Keratinocyte (primary cell): ENCODE results near the gene GPBAR1. TPM values are rescaled to one million over a fixed set of nuclear protein-coding genes. Genes with fewer than 3 reads are reported as not detected.

Experiments used
- DNase-seq: peaks from one replicate; pipeline ENCODE4 v3.0.0-alpha.2; 2011; ENCODE audit warnings: low read depth, missing footprints, low spot score
- FAIRE-seq: peaks from 2 replicates; lab custom pipeline; 2011; peaks lifted over from hg19 to GRCh38; lab: Jason Lieb, UNC
- H2AFZ ChIP-seq: 2 replicates; pipeline ENCODE4 v1.6.0; 2012; ENCODE audit warnings: low read length, control low read depth, inconsistent platforms; ENCODE audit not compliant: control insufficient read depth
- H3K27ac ChIP-seq: 2 replicates; pipeline ENCODE4 v1.5.1; 2011; ENCODE audit warnings: low read length; ENCODE audit not compliant: control insufficient read depth, insufficient read depth
- H3K27me3 ChIP-seq: 3 replicates; pipeline ENCODE4 v1.6.0; 2011; ENCODE audit warnings: low read length; ENCODE audit not compliant: control insufficient read depth, insufficient read depth; ENCODE audit errors: extremely low read depth
- H3K36me3 ChIP-seq, 2 experiments: 2 replicates in 1 of 2; 3 replicates in 1 of 2; pipeline ENCODE4 v1.5.1; 2011; ENCODE audit warnings: low read length in 2 of 2, mild to moderate bottlenecking in 1 of 2; ENCODE audit not compliant: control insufficient read depth in 2 of 2, insufficient read depth in 2 of 2; ENCODE audit errors: extremely low read depth in 1 of 2
- H3K4me1 ChIP-seq: 3 replicates; pipeline ENCODE4 v1.5.1; 2011; ENCODE audit warnings: low read length; ENCODE audit not compliant: control insufficient read depth, insufficient read depth; ENCODE audit errors: extremely low read depth
- H3K4me2 ChIP-seq: 3 replicates; pipeline ENCODE4 v1.6.0; 2011; ENCODE audit warnings: low read depth, low read length; ENCODE audit not compliant: control insufficient read depth, insufficient read depth; ENCODE audit errors: extremely low read depth
- H3K4me3 ChIP-seq, 3 experiments: fragments of 200-600 bp in 1 of 3; sonication (generic) in 1 of 3; 2 replicates in 2 of 3; 3 replicates in 1 of 3; pipeline ENCODE4 v1.5.1; 2011 to 2016; ENCODE audit warnings: low read length in 3 of 3, mild to moderate bottlenecking in 3 of 3, control low read depth in 2 of 3, inconsistent platforms in 1 of 3, low read depth in 1 of 3, mixed read lengths in 1 of 3, mixed run types in 1 of 3, moderate library complexity in 1 of 3; ENCODE audit not compliant: control insufficient read depth in 2 of 3, insufficient read depth in 2 of 3; ENCODE audit errors: extremely low read depth in 1 of 3
- H3K79me2 ChIP-seq: 2 replicates; pipeline ENCODE4 v1.6.0; 2012; ENCODE audit warnings: low read length; ENCODE audit not compliant: control insufficient read depth, insufficient read depth
- H3K9ac ChIP-seq: 3 replicates; pipeline ENCODE4 v1.6.0; 2011; ENCODE audit warnings: low read length; ENCODE audit not compliant: control insufficient read depth, insufficient read depth; ENCODE audit errors: extremely low read depth
- H3K9me1 ChIP-seq: 3 replicates; pipeline ENCODE4 v1.6.0; 2011; ENCODE audit warnings: low read length; ENCODE audit not compliant: control insufficient read depth, insufficient read depth; ENCODE audit errors: extremely low read depth
- H3K9me3 ChIP-seq: 2 replicates; pipeline ENCODE4 v1.5.1; 2012; ENCODE audit warnings: low read depth, low read length; ENCODE audit not compliant: control insufficient read depth
- H4K20me1 ChIP-seq: 3 replicates; pipeline ENCODE4 v1.6.0; 2011; ENCODE audit warnings: low read length; ENCODE audit not compliant: control insufficient read depth, insufficient read depth; ENCODE audit errors: extremely low read depth
- EZH2 ChIP-seq: IDR thresholded peaks from one replicate; pipeline ENCODE4 v1.6.1; 2012; ENCODE audit warnings: inconsistent platforms, mild to moderate bottlenecking, low read length, moderate library complexity
- dilution Hi-C: fragments of 300-500 bp; cut with MboI; formaldehyde crosslinking; loops from one replicate; pipeline ENCODE4 v1.7.0; 2020; ENCODE audit warnings: low sequenced_read_pairs; ENCODE audit not compliant: extremely low pct_ligation_motif_present
- polyA plus RNA-seq, 5 experiments: library from polyadenylated mRNA; depleted of rRNA in 3 of 5; stranded (reverse) in 3 of 5; stranded (forward) in 1 of 5; unstranded in 1 of 5; fragments of >200 nt; gene quantifications; 1 replicate in 1 of 5; 2 replicates in 3 of 5; 3 replicates in 1 of 5; pipeline versions ENCODE4 v1.2.1 to v1.2.3, GENCODE V29; 2011 to 2012; ENCODE audit warnings: missing spikeins in 2 of 5, low read depth in 1 of 5, low replicate concordance in 1 of 5
- TF ChIP-seq, protein P1 (sequence below), 3 experiments: IDR thresholded peaks in 1 of 3; conservative IDR thresholded peaks in 1 of 3; optimal IDR thresholded peaks in 1 of 3; 2 replicates in 2 of 3; 3 replicates in 1 of 3; pipeline versions ENCODE3 to v1.5.1; 2011; ENCODE audit warnings: low read length in 3 of 3, mild to moderate bottlenecking in 3 of 3, moderate library complexity in 2 of 3, control low read depth in 1 of 3, inconsistent platforms in 1 of 3; ENCODE audit not compliant: insufficient read depth in 2 of 3; ENCODE audit errors: extremely low read depth in 1 of 3

The GPBAR1 gene
- polyA plus RNA-seq, 1 donor (not counting 4 experiments of a cell fraction or from before 2014, with no cell fraction given) = 0.12 TPM

DNA sequence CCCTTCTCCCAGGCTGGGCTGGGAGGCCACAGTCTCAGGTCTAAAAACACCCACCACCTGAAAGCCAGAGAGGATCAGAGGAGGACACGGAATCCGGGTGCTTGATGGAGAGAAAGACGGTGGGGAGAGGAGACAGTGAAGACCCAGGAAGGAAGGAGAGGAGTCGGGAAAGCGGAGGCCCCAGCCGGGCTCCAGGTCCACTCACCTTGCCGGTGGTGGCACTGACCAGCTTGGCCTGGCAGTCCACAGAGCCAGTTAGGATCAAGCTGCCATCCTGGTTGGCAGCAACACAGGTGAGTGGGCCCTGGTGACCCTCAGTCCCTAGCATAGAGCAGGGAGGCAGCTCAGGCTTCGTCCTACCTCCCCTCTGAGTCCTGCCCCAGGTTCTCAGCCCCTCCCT, 4.8 kb downstream of the GPBAR1 start:
- H3K9me1 ChIP-seq = peaks cover 2% of the 10 kb centered on the region
- H3K9me3 ChIP-seq = no peaks in the 10 kb centered on the region
- H3K79me2 ChIP-seq = peaks cover 14% of the 10 kb centered on the region
- dilution Hi-C loops = no loop called here
- no peak for FAIRE-seq
- no peaks in the 10 kb centered on the region for H4K20me1 ChIP-seq
- no peak overlapping the region for H3K9ac ChIP-seq
- H3K4me1 ChIP-seq = peaks cover 4% of the 10 kb centered on the region
- H3K4me2 ChIP-seq = no peak overlapping the region
- DNase-seq = no peak
- H3K27me3 ChIP-seq = no peaks in the 10 kb centered on the region
- no peak overlapping the region for H3K27ac ChIP-seq
- H3K36me3 ChIP-seq = peaks cover 29 to 31% of the 10 kb centered on the region in 2 experiments
- TF ChIP-seq, protein P1, sequence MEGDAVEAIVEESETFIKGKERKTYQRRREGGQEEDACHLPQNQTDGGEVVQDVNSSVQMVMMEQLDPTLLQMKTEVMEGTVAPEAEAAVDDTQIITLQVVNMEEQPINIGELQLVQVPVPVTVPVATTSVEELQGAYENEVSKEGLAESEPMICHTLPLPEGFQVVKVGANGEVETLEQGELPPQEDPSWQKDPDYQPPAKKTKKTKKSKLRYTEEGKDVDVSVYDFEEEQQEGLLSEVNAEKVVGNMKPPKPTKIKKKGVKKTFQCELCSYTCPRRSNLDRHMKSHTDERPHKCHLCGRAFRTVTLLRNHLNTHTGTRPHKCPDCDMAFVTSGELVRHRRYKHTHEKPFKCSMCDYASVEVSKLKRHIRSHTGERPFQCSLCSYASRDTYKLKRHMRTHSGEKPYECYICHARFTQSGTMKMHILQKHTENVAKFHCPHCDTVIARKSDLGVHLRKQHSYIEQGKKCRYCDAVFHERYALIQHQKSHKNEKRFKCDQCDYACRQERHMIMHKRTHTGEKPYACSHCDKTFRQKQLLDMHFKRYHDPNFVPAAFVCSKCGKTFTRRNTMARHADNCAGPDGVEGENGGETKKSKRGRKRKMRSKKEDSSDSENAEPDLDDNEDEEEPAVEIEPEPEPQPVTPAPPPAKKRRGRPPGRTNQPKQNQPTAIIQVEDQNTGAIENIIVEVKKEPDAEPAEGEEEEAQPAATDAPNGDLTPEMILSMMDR (optimal IDR thresholded peaks at IDR 0.05 in 1 of 3, IDR thresholded peaks at IDR 0.05 in 1 of 3, conservative IDR thresholded peaks at IDR 0.05 in 1 of 3; ENCODE audit: extremely low read depth in 1 of 3, insufficient read depth in 2 of 3, low read length in 3 of 3) = no peak
- TF ChIP-seq EZH2 = no peak
- no peak overlapping the region for H3K4me3 ChIP-seq
- no peak overlapping the region for H2AFZ ChIP-seq

DNA sequence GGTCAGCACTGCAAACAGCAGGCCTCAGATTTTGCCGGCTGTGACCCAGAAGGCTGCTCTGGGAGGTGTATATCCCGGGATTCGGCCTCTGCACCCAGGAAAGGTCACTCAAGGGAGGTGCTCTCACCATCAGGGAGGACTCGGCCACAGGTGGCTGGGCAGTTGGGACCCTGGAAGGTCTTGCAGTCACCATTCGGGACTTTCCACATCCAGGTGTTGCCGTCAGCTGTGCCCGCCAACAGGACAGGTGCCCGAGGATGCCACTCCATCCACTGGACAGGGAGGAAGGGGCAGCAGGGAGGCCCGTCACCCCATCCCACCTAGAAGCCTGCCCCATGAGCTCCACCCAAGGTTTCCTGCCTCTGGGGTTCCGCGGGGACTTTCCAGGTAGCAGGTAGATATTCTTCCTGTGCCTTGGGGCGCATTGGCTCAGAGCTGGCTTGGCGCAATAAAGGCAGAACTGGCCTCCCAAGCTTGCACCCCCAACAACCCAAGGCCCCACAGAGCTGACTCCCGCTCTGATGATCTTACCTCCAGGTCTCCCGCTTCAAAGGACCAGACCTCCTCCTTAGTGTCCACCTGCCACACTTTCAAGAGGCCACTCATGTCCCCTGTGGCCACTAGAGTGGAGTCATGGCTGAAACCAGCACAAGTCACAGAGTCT, 5.6 kb downstream of the GPBAR1 start:
- FAIRE-seq (no peak), DNase-seq (no peak)
- peaks cover 14% of the 10 kb centered on the region for H3K79me2 ChIP-seq
- peaks cover 7% of the 10 kb centered on the region for H3K4me1 ChIP-seq
- H3K27ac ChIP-seq = no peak overlapping the region
- no peak overlapping the region for H3K4me2 ChIP-seq
- H2AFZ ChIP-seq = no peak overlapping the region
- H3K27me3 ChIP-seq = no peaks in the 10 kb centered on the region
- no peak overlapping the region for H3K4me3 ChIP-seq
- H3K9ac ChIP-seq = no peak overlapping the region
- H3K9me3 ChIP-seq = no peaks in the 10 kb centered on the region
- dilution Hi-C loops = no loop called here
- H3K9me1 ChIP-seq = peaks cover 2% of the 10 kb centered on the region
- H4K20me1 ChIP-seq = no peaks in the 10 kb centered on the region
- H3K36me3 ChIP-seq = peaks cover 29 to 31% of the 10 kb centered on the region in 2 experiments
- no peak for TF ChIP-seq EZH2
- TF ChIP-seq, protein P1 (optimal IDR thresholded peaks at IDR 0.05 in 1 of 3, IDR thresholded peaks at IDR 0.05 in 1 of 3, conservative IDR thresholded peaks at IDR 0.05 in 1 of 3; ENCODE audit: extremely low read depth in 1 of 3, insufficient read depth in 2 of 3, low read length in 3 of 3) = no peak
